OCI-LY1 (cell line): ENCODE data around the gene MBD2.

Experiments used
- EZH2 ChIP-seq: fragments of 200-600 bp; sonication (generic), shearing (Covaris generic); IDR thresholded peaks from 2 replicates; pipeline ENCODE4 v1.8.0; 2017; ENCODE audit warnings: borderline replicate concordance, mixed run types, mild to moderate bottlenecking, antibody characterized with exemption, low read length, moderate library complexity, mixed read lengths
- TF ChIP-seq, protein P1 (sequence below): fragments of 200-600 bp; sonication (generic), shearing (Covaris generic); IDR thresholded peaks from 2 replicates; pipeline ENCODE4 v1.5.1; 2017; ENCODE audit warnings: mild to moderate bottlenecking, antibody characterized with exemption, low read length, moderate library complexity, mixed read lengths

DNA sequence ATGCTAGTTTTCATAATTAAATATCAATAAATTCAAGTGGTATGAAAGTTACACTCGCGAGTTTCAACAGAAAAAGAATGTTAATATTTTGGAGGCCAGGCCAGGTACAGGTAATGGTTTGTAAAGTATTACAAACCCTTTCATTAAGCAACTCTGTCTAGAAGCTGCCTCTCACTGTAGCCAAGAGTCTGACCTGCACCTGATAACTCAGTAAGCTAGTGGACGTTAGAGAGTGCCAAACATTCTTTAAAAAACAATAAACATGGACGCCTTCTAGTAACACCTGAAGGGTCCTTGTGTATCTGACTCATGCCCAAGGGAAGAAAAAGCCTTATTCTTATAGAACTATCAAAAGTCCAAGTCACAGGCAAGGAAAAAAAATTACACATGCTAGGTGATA is 70.2 kb downstream of the MBD2 start:
- TF ChIP-seq, protein P1, sequence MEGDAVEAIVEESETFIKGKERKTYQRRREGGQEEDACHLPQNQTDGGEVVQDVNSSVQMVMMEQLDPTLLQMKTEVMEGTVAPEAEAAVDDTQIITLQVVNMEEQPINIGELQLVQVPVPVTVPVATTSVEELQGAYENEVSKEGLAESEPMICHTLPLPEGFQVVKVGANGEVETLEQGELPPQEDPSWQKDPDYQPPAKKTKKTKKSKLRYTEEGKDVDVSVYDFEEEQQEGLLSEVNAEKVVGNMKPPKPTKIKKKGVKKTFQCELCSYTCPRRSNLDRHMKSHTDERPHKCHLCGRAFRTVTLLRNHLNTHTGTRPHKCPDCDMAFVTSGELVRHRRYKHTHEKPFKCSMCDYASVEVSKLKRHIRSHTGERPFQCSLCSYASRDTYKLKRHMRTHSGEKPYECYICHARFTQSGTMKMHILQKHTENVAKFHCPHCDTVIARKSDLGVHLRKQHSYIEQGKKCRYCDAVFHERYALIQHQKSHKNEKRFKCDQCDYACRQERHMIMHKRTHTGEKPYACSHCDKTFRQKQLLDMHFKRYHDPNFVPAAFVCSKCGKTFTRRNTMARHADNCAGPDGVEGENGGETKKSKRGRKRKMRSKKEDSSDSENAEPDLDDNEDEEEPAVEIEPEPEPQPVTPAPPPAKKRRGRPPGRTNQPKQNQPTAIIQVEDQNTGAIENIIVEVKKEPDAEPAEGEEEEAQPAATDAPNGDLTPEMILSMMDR = no peak
- no peak for TF ChIP-seq EZH2
